Testis (tissue), 3 donors: ENCODE measurements around the gene GMEB2. TPM values are rescaled to one million over a fixed set of nuclear protein-coding genes. Genes with fewer than 3 reads are reported as not detected.
"Not testable (repeated sequence)": the region's sequence is repeated elsewhere in the genome, so short reads cannot be mapped to it uniquely, and the experiment has no call there.

ENCODE experiments used
- DNase-seq: peaks from one replicate; pipeline ENCODE4 v3.0.0-alpha.2; 2019
- H3K27ac ChIP-seq, 2 donors: fragments of 200-600 bp; sonication (generic); one replicate each; pipeline ENCODE4 v1.5.1; 2019
- H3K27me3 ChIP-seq: fragments of 200-600 bp; sonication (generic); one replicate; pipeline ENCODE4 v1.5.1; 2019
- H3K36me3 ChIP-seq: fragments of 200-600 bp; sonication (generic); one replicate; pipeline ENCODE4 v1.5.1; 2017; ENCODE audit warnings: low read depth; ENCODE audit errors: missing control alignments
- H3K4me1 ChIP-seq: fragments of 200-600 bp; sonication (generic); one replicate; pipeline ENCODE4 v1.5.1; 2019
- H3K4me3 ChIP-seq, 2 donors: fragments of 200-600 bp; sonication (generic); one replicate each; pipeline ENCODE4 v1.5.1; 2017 to 2019
- H3K9me3 ChIP-seq: fragments of 200-600 bp; sonication (generic); one replicate; pipeline ENCODE4 v1.5.1; 2017
- POLR2A ChIP-seq: fragments of 450-650 bp; IDR thresholded peaks from one replicate; pipeline ENCODE4 v1.6.1; 2017; ENCODE audit warnings: antibody characterized with exemption, mild to moderate bottlenecking, moderate library complexity
- WGBS, 2 donors: methylation state at CpG; one replicate each; pipeline ENCODE4 v1.1.5; 2018; 5-methylcytosine and 5-hydroxymethylcytosine counted together
- intact Hi-C: fragments of 100-400 bp; cut with DNase I; formaldehyde crosslinking; loops from one replicate; pipeline ENCODE4 v1.15.1; 2023; ENCODE audit warnings: low total_unique reads
- polyA plus RNA-seq: library from polyadenylated mRNA; stranded (reverse); fragments of 350-450 nt; fragmentation: Illumina TruSeq; extraction: RNeasy Lipid Tissue Mini Kit (QIAGEN cat#74804); gene quantifications from one replicate; pipeline ENCODE4 v1.2.3, GENCODE V29; 2014; ENCODE audit warnings: low read depth, low replicate concordance; ENCODE audit not compliant: insufficient read depth
- total RNA-seq, 2 donors: library from RNA; depleted of rRNA; stranded (reverse); fragments of >200 nt; gene quantifications; one replicate each; pipeline ENCODE4 v1.2.3, GENCODE V29; 2016
- TF ChIP-seq, protein P1 (sequence below), 3 experiments: fragments of 450-650 bp in 2 of 3; fragments of 200-600 bp in 1 of 3; sonication (generic) in 1 of 3; IDR thresholded peaks; one replicate each; pipeline ENCODE4 v1.5.1; 2016 to 2019; ENCODE audit warnings: antibody characterized with exemption in 3 of 3, mild to moderate bottlenecking in 2 of 3, moderate library complexity in 1 of 3

Gene GMEB2
- total and polyA plus RNA-seq, 3 donors from 2014 or later, result 20.3 to 33.1 (median 31.0) TPM

GRCh38 chr20:63562461-63563224 lies 64.3 kb downstream of the GMEB2 start:
- no peak overlapping the region for H3K27ac ChIP-seq
- H3K36me3 ChIP-seq, result no peaks in the 10 kb centered on the region
- H3K4me1 ChIP-seq, result no peaks in the 10 kb centered on the region

GRCh38 chr20:63561624-63562396 lies 65.1 kb downstream of the GMEB2 start:
- Histone ChIP-seq H3K27ac (no peak overlapping the region), H3K36me3 (no peaks in the 10 kb centered on the region), H3K9me3 (no peaks in the 10 kb centered on the region), H3K27me3 (no peaks in the 10 kb centered on the region), H3K4me1 (no peaks in the 10 kb centered on the region), H3K4me3 (no peak overlapping the region)
- WGBS, 2 donors, result 87 to 95% methylated on average over 10 to 36 of the region's 36 CpGs
- DNase-seq, result no peak
- TF ChIP-seq, protein P1, sequence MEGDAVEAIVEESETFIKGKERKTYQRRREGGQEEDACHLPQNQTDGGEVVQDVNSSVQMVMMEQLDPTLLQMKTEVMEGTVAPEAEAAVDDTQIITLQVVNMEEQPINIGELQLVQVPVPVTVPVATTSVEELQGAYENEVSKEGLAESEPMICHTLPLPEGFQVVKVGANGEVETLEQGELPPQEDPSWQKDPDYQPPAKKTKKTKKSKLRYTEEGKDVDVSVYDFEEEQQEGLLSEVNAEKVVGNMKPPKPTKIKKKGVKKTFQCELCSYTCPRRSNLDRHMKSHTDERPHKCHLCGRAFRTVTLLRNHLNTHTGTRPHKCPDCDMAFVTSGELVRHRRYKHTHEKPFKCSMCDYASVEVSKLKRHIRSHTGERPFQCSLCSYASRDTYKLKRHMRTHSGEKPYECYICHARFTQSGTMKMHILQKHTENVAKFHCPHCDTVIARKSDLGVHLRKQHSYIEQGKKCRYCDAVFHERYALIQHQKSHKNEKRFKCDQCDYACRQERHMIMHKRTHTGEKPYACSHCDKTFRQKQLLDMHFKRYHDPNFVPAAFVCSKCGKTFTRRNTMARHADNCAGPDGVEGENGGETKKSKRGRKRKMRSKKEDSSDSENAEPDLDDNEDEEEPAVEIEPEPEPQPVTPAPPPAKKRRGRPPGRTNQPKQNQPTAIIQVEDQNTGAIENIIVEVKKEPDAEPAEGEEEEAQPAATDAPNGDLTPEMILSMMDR (IDR thresholded peaks at IDR 0.05), result no peak
- no peak for TF ChIP-seq POLR2A
- intact Hi-C loops, result no loop called here

More at GRCh38 chr20:63562461-63563224, 64.3 kb downstream of the GMEB2 start:
- DNase-seq, result no peak
- WGBS, 2 donors, result 96 to 100% methylated on average over 7 to 42 of the region's 54 CpGs
- no peaks in the 10 kb centered on the region for H3K27me3 ChIP-seq
- no peak overlapping the region for H3K4me3 ChIP-seq
- intact Hi-C loops, result no loop called here
- no peaks in the 10 kb centered on the region for H3K9me3 ChIP-seq
- TF ChIP-seq POLR2A, result no peak
- TF ChIP-seq, protein P1 (IDR thresholded peaks at IDR 0.05), result no peak

- Histone ChIP-seq H3K4me1 (no peaks in the 10 kb centered on the region), H3K9me3 (no peaks in the 10 kb centered on the region), H3K4me3 (no peak overlapping the region), H3K27ac (no peak overlapping the region), H3K27me3 (no peaks in the 10 kb centered on the region), H3K36me3 (no peaks in the 10 kb centered on the region)
- no peak for DNase-seq
- intact Hi-C loops, result no loop called here
- TF ChIP-seq, protein P1 (IDR thresholded peaks at IDR 0.05), result no peak
- no peak for TF ChIP-seq POLR2A
- 92 to 95% methylated on average over 8 to 26 of the region's 26 CpGs for WGBS, 2 donors
Measured at GRCh38 chr20:63560856-63561609, 65.9 kb downstream of the GMEB2 start.

- intact Hi-C loops, result no loop called here
- DNase-seq, result no peak
- H3K36me3 ChIP-seq, result no peaks in the 10 kb centered on the region
Measured at GRCh38 chr20:63560333-63560805, 66.5 kb downstream of the GMEB2 start.

DNA sequence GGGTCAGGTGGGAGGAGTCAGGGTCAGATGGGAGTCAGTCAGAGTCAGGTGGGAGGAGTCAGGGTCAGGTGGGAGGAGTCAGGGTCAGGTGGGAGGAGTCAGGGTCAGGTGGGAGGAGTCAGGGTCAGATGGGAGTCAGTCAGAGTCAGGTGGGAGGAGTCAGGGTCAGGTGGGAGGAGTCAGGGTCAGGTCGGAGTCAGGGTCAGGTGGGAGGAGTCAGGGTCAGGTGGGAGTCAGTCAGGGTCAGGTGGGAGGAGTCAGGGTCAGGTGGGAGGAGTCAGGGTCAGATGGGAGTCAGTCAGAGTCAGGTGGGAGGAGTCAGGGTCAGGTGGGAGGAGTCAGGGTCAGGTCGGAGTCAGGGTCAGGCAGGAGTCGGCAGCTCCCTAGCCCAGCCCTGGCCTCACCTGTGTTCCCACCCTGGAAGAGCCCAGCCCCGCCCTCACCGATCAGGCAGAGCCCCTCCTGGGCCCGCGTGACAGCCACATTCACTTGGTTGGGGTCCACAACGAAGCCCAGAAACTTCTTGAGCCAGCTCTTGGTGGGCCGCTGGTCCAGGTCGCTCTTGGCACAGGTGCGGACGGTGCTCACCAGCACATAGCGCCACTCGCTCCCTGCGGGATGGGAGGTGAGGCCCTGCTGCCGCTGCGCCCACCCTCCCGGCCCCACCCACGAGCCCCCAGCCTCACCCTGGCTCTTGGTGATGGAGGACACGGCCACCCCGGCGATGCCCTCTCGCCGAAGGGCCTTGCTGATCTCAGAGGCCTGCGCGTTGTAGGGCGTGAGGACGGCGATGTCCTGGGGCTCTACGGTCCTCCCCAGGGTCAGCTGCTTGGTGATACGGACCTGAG lies 67.2 kb downstream of the GMEB2 start:
- H3K9me3 ChIP-seq, intact Hi-C loops, H3K36me3 ChIP-seq, DNase-seq, H3K4me3 ChIP-seq, H3K4me1 ChIP-seq, H3K27ac ChIP-seq, H3K27me3 ChIP-seq: not testable (repeated sequence)
- 80 to 95% methylated on average over 5 to 31 of the region's 31 CpGs for WGBS, 2 donors

More at GRCh38 chr20:63560333-63560805, 66.5 kb downstream of the GMEB2 start:
- TF ChIP-seq, protein P1 (IDR thresholded peaks at IDR 0.05), result no peak
- no peak for TF ChIP-seq POLR2A
- H3K4me1 ChIP-seq, result no peaks in the 10 kb centered on the region
- H3K9me3 ChIP-seq, result no peaks in the 10 kb centered on the region
- no peak overlapping the region for H3K27ac ChIP-seq
- WGBS, 2 donors, result 94 to 98% methylated on average over 9 to 16 of the region's 16 CpGs
- no peaks in the 10 kb centered on the region for H3K27me3 ChIP-seq
- no peak overlapping the region for H3K4me3 ChIP-seq
